ENCODE data around the gene STARD13.
A peak's percentile ranks its signal among the peaks of the same experiment; 100 is the strongest.

STARD13 gene

DNA sequence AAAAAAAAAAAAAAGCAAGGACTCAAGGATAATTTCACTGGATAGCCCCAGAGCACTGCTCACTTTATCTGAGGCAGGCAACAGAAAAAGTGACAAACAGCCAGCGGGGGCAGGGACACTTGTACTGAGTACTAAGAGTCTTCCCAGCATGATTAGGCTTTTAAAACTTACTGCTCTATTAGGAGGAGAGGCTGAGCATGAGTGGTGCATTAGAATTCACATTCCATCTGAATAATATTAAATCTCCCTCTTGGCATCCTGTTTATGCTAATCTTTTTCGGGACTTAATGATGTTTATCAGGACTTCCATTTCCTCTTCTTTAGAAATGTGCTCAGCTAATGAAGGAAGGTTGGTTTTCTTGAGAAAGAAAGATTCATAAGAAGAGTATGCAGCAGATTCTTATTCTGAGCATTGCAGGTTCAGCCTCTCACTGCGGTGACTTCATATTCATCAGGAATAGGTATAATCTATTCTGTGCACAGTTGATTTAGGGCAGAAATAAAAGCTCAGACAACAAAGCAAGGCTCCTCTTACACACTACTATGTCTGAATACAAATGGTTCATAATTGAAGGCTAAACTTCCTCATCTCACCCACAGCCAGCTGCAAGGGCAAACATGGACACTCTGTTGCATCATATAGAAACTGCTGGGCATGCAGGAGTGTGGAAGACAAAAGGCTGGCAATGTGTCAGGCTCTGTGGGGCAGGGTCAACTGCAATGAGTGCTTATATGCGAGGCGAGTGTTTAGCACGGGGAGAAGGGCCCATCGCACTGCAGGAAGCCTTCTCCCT, 162.3 kb downstream of the STARD13 start:
- H3K4me3 ChIP-seq (ENCODE audit: low read length): no peak overlapping the region
- TF ChIP-seq, protein P1, sequence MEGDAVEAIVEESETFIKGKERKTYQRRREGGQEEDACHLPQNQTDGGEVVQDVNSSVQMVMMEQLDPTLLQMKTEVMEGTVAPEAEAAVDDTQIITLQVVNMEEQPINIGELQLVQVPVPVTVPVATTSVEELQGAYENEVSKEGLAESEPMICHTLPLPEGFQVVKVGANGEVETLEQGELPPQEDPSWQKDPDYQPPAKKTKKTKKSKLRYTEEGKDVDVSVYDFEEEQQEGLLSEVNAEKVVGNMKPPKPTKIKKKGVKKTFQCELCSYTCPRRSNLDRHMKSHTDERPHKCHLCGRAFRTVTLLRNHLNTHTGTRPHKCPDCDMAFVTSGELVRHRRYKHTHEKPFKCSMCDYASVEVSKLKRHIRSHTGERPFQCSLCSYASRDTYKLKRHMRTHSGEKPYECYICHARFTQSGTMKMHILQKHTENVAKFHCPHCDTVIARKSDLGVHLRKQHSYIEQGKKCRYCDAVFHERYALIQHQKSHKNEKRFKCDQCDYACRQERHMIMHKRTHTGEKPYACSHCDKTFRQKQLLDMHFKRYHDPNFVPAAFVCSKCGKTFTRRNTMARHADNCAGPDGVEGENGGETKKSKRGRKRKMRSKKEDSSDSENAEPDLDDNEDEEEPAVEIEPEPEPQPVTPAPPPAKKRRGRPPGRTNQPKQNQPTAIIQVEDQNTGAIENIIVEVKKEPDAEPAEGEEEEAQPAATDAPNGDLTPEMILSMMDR (IDR thresholded peaks at IDR 0.05; ENCODE audit: insufficient read depth, low read depth, low read length, missing control alignments): no peak
- peak; percentile 46 for DNase-seq (ENCODE audit: low read depth)

DNA sequence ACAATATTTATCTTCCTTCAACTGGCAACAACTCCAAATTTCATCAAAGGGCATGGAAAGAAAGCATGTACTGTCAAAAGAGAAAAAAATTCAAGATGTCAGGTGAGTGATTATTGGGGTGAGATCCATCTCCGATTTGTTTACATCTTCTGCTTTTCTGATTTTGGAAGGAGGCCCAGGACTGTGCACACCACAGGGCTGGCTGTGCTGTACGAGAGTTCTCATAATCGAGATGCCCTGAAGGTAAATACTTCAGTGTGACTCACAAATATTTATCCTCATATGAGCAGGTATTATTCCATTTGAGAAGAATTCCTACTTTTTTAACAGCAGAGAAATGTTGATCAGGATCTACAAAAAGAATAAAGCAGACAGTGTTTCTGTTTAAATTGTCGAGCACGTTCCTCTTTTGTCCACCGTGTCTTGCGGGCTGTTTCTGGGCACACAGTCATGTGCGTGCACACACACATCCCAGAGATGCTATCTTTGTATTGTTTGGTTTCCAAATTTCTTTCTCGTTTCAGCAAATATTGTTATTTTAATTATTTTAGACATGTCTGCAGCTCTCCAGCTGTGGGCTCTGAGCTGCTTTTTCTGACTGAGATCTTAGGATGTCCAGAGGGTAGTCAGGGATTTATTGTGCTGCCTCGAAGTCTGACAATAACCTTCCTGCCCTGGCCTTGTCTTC, 165.6 kb downstream of the STARD13 start:
- H3K4me3 ChIP-seq (ENCODE audit: low read length): no peak overlapping the region
- DNase-seq (ENCODE audit: low read depth): peak; percentile 90
- TF ChIP-seq, protein P1 (IDR thresholded peaks at IDR 0.05; ENCODE audit: insufficient read depth, low read depth, low read length, missing control alignments): no peak

DNA sequence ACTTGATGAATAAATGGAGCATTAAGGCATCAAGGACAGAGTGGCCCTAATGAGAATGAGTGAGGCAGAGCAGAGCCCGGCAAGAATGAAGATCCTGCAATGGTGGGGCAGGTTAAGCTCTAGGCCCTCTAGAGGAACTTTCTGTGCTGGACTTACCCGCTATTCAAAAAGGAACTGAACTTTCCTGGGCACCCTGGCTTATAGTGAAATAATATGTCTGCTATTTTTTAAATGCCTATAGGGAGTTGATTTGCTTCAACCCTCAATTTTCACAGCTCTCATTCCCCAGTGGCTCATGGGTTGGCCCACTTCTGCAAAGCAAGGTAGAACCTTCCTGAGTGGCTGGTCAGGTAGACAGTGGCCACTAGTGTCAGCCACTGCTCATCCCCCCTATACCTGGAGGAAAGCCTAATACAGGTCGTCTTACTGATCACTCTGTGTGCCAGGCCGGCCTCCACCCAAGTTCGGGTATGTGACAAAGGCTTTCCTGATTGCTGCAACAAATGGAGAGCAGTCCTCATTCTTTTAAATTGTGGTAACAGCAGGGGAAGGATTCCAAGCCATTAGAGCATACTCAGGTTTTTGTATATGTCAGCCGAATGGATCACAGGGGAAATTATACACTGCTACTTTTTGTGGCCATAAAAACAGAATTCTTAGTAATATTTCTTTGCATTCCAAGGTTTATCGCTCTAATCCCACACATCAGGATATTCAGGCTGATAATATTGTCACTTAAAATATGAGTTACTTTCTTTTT, 166.4 kb downstream of the STARD13 start:
- TF ChIP-seq, protein P1 (IDR thresholded peaks at IDR 0.05; ENCODE audit: insufficient read depth, low read depth, low read length, missing control alignments): no peak
- no peak for DNase-seq (ENCODE audit: low read depth)
- no peak overlapping the region for H3K4me3 ChIP-seq (ENCODE audit: low read length)

DNA sequence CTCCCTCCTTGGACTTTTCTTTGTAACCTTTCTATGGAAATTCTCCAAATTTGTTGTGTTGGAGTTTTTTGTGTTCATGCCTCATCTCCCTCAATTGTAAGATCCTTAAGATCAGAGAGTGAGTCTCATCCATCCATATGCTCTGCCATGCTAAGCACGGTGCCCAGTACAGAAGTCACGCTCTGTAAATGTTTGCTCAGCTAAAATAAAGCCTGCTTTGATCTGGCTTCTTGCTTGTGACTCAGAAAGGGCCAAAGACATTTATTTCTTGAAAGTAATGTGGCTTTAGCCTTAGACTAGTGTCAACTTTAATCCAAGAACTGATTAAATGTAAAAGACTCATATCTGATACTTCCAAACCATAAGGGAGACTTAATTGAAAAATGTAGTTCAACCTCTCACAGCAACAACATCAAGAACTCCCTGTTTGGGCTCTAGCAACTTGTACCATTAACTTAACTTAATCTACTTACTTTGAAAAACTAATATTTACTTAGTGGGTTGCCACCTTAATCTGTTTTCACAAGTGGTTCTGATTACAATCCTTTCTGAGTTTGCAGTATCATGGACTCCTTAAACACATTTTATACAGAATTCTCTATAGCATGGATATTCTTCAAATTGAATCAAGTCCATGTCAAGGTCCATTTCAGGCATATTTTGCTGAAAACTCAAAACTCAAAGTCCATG, 169.1 kb downstream of the STARD13 start:
- no peak for DNase-seq (ENCODE audit: low read depth)
- TF ChIP-seq, protein P1 (IDR thresholded peaks at IDR 0.05; ENCODE audit: insufficient read depth, low read depth, low read length, missing control alignments): no peak
- no peak overlapping the region for H3K4me3 ChIP-seq (ENCODE audit: low read length)

DNA sequence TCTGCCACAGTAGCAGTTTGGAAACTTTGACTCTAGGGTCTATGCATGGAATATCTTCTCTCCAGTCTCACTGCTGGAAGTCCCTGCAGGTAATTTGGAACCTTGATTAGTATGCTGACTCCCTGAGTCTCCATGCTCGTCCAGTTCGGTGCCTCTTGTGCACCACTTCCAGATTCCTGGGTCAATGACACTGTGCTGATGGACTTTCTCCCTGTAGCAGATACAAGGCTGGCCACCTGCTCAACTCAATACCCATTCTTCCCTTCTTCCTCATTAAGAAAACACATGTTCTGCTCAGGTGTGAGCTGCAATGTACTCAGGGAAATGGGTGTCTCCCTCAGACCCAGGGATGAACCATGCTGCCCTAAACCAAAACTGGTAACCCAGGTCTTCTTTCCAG, 170.3 kb downstream of the STARD13 start:
- DNase-seq (ENCODE audit: low read depth): no peak
- TF ChIP-seq, protein P1 (IDR thresholded peaks at IDR 0.05; ENCODE audit: insufficient read depth, low read depth, low read length, missing control alignments): no peak
- H3K4me3 ChIP-seq (ENCODE audit: low read length): no peak overlapping the region

DNA sequence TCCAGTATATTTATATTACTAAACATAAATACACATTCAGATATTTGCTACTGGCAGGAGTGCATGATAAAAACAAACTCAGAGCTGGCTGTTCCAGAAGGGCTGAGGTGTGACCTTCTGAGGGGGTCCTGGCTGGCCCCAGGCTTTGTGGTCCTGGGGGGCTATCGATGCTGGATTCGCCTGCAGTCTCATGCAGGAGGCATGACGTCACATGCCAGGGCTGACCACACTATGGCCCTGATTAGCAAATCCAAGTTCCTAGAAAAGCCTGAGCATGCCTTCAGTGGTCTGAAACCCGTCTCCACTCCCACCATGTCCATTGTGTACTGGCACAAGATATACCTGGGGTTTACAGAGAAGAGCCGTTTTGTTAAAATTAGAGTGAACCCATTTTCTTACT, 171.4 kb downstream of the STARD13 start:
- TF ChIP-seq, protein P1 (IDR thresholded peaks at IDR 0.05; ENCODE audit: insufficient read depth, low read depth, low read length, missing control alignments): no peak
- DNase-seq (ENCODE audit: low read depth): no peak

More for the DNA sequence above, 171.4 kb downstream of the STARD13 start:
- no peak overlapping the region for H3K4me3 ChIP-seq (ENCODE audit: low read length)
